NT2/D1 (cell line): Measurements from ENCODE around the gene CYP11A1.

Experiments used
- DNase-seq: peaks from one replicate; pipeline ENCODE4 v3.0.0-alpha.2; 2011; ENCODE audit warnings: low read depth, low spot score
- H3K27me3 ChIP-seq: 2 replicates; pipeline ENCODE4 v1.6.0; 2011; ENCODE audit warnings: mild to moderate bottlenecking; ENCODE audit not compliant: insufficient read length, insufficient read depth
- H3K36me3 ChIP-seq: 2 replicates; pipeline ENCODE4 v1.6.1; 2011; ENCODE audit warnings: mild to moderate bottlenecking, low read length, mixed read lengths; ENCODE audit not compliant: insufficient read depth, insufficient read length
- H3K4me1 ChIP-seq: 2 replicates; pipeline ENCODE4 v1.5.1; 2011; ENCODE audit not compliant: insufficient read depth, insufficient read length
- H3K4me3 ChIP-seq: 2 replicates; pipeline ENCODE4 v1.5.1; 2011; ENCODE audit warnings: low read depth; ENCODE audit not compliant: insufficient read length
- H3K9ac ChIP-seq: 2 replicates; pipeline ENCODE4 v1.6.0; 2011; ENCODE audit warnings: low read depth; ENCODE audit not compliant: insufficient read length
- H3K9me3 ChIP-seq: 2 replicates; pipeline ENCODE4 v1.5.1; 2011; ENCODE audit warnings: mild to moderate bottlenecking, low read length; ENCODE audit not compliant: insufficient read depth
- SUZ12 ChIP-seq: IDR thresholded peaks from 2 replicates; pipeline ENCODE4 v1.6.1; 2011; ENCODE audit not compliant: insufficient read length, insufficient read depth; ENCODE audit errors: extremely low read depth
- YY1 ChIP-seq: IDR thresholded peaks from 2 replicates; pipeline ENCODE4 v1.6.1; 2011; ENCODE audit not compliant: insufficient read length, insufficient read depth
- ZNF274 ChIP-seq: IDR thresholded peaks from 2 replicates; pipeline ENCODE4 v1.6.1; 2011; ENCODE audit warnings: mild to moderate bottlenecking, low read depth, low read length

Gene CYP11A1

DNA sequence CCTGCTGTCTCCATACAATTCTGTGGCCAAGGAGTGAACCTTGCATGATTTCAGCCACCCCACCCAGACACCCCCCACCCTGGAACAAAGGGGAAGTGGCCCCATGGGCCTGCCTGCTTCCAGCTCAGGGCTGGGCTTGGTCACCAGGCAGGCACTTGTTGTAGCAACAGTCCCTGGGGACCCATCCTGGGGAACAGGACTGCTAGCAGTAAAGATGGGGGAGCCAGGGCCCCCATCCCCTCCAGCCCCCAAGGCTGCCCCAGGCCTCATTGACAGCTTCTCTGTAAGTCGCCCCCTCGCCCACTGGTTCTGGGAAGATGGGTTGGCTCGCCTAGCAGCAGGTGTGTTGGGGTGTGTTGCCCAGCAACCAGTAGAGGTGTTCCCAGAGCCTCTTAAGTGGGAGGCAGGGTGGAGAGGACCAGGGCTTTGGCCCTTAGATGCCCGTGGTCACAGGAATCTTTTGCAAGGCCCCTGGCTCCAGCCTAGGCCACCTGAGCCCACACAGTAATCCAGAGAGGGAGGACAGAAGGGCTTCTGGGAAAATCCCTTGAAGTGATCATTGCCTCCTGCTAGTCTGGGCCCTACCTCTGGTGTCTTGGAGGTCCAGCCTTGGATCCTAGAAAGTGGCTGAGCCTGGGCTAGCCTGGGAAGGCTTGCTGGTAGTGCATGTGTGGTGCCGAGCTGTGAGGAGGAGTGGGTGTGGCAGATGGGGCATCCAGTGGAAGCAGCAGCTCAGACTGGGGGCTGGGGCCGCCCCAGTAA is 48.9 kb downstream of the CYP11A1 start:
- DNase-seq = no peak
- peaks cover 36% of the 10 kb centered on the region for H3K4me1 ChIP-seq
- H3K27me3 ChIP-seq = no peaks in the 10 kb centered on the region
- no peak for TF ChIP-seq YY1
- TF ChIP-seq SUZ12 = no peak
- no peak for TF ChIP-seq ZNF274
- H3K4me3 ChIP-seq = no peak overlapping the region
- no peaks in the 10 kb centered on the region for H3K36me3 ChIP-seq
- peak overlapping the region; percentile 26 for H3K9ac ChIP-seq
- H3K9me3 ChIP-seq = no peaks in the 10 kb centered on the region

DNA sequence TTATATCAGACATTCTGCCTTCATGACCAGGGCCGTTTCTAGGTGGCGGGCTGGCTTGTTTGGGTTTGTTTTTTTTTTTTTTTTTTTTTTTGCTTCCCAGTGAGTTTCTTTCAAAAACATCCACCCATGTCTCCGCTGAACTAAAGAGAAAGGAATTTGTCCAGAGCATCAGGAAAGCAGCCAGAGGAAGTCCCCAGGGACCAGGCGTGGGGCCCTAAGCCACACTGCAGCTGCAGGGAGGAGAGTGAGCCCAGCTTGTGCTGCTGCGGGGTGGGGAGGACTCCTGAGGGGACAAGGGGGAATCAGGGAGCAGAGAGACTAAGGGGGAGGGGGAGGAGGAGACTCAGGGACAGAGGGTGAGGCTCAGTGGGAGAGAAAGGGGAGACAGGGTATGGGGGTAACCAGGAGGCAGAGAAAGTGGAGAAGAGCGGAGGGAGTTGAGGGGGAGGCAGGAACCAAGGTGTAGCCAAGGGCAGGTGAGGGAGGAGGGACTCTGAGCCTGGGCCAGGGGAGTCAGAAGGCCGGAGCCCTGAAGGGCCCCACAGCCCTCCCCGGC is 49.5 kb downstream of the CYP11A1 start:
- Histone ChIP-seq H3K9ac (peak overlapping the region; percentile 42), H3K36me3 (no peaks in the 10 kb centered on the region), H3K27me3 (no peaks in the 10 kb centered on the region), H3K4me3 (no peak overlapping the region), H3K4me1 (peaks cover 36% of the 10 kb centered on the region), H3K9me3 (no peaks in the 10 kb centered on the region)
- DNase-seq = no peak
- TF ChIP-seq SUZ12 (no peak), YY1 (no peak), ZNF274 (no peak)

DNA sequence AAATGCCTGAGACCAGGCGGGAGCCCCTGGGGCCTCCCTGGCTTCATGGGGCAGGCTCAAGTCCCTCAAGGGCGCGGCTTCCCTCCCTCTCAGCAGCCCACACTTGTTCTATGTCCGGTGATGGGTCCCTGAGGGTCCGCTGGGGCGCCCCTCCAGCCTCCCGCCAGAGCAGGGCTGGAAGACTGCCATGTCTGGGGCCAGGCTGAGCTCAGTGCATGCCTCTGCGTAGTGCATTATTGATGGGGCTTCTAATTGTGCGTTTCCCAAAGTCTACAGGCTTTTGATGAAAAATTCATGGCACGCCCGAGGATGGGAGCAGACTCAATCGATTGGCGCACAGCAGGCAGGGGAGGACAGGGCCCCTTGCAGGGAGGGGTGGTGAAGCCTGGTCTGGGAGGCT is 51.3 kb downstream of the CYP11A1 start:
- peaks cover 42% of the 10 kb centered on the region for H3K4me1 ChIP-seq
- no peak overlapping the region for H3K4me3 ChIP-seq
- no peak for DNase-seq
- TF ChIP-seq SUZ12 = no peak
- TF ChIP-seq ZNF274 = no peak
- TF ChIP-seq YY1 = no peak
- peaks cover 3% of the 10 kb centered on the region for H3K27me3 ChIP-seq
- H3K9me3 ChIP-seq = no peaks in the 10 kb centered on the region
- no peaks in the 10 kb centered on the region for H3K36me3 ChIP-seq
- no peak overlapping the region for H3K9ac ChIP-seq

DNA sequence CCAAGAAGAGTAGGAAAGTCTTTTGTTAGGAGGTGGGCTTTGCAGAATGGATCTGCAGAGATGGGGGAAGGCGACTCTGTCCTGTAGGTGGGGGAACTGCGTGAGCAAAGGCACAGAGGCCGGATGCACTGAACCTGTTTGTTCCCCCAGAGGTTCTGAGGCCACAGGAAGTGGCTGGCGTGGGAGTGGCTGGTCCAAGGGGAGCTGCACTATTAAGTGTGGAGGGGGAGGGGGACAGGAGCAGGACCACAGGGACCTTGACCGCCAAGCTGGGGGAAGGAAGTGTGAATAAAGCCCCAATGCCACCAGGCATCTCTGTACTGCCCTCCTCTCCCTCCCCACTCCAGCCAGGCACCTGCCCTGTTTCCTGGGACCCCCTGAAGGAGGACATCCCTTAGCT is 51.8 kb downstream of the CYP11A1 start:
- Histone ChIP-seq H3K4me3 (no peak overlapping the region), H3K36me3 (no peaks in the 10 kb centered on the region), H3K9ac (no peak overlapping the region), H3K4me1 (peaks cover 39% of the 10 kb centered on the region), H3K9me3 (no peaks in the 10 kb centered on the region), H3K27me3 (peaks cover 6% of the 10 kb centered on the region)
- TF ChIP-seq YY1 (no peak), SUZ12 (no peak), ZNF274 (no peak)
- no peak for DNase-seq

DNA sequence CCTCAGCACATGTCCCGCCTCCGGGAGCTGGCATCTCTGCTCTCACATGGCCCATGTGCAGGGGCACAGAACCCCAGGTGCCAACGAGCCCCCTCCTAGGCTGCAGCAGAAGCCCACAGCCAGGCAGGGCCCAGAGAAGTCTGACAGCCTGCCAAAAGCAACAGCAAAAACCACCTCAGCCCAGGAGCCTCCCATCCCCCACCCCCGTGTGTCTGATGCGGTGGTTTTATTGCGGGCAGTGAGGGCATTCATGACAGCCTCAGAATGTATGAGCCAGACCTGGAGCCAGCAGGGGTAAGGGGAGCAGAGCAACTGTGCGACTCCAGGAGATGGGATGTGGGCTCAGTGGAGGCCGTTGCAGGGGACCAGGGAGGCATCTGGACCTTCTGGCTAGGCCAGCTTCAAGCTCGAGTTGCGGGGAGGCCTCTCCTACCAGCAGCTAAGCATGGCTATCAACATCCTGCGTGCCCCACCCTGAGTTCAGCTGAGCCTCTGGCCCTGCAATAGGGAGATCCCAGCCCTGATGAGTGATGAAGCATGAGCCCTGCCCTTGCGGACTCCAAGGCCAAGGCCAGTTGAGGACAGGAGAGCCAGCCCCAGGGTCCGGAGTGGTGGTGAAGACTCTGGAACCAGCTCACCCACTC is 52.5 kb downstream of the CYP11A1 start:
- Histone ChIP-seq H3K4me3 (no peak overlapping the region), H3K9me3 (no peaks in the 10 kb centered on the region), H3K36me3 (no peaks in the 10 kb centered on the region), H3K9ac (no peak overlapping the region), H3K4me1 (peaks cover 32% of the 10 kb centered on the region), H3K27me3 (peaks cover 6% of the 10 kb centered on the region)
- DNase-seq = no peak
- TF ChIP-seq SUZ12 (no peak), YY1 (no peak)

DNA sequence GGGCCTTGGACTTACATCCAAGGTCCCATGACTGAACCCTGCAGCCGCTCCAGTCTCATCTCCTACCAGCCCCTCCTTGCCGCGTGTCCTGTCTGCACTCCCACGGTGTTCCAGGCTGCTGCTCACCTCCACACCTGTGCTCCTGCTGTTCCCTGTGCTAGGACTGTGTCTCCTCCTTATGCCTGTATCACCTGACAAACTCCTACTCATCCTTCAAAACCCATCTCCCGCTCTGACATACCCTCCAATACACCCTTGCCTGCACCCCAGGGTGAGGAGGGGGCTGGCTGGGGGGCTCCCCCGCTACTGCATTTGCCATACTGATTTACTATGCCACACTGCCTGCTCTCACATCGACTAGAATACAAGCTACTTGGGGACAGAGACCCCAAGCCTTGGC is 53.6 kb downstream of the CYP11A1 start:
- Histone ChIP-seq H3K27me3 (peaks cover 11% of the 10 kb centered on the region), H3K9me3 (no peaks in the 10 kb centered on the region), H3K9ac (no peak overlapping the region), H3K4me3 (no peak overlapping the region), H3K36me3 (no peaks in the 10 kb centered on the region), H3K4me1 (peaks cover 27% of the 10 kb centered on the region)
- TF ChIP-seq SUZ12 = no peak
- no peak for TF ChIP-seq ZNF274
- no peak for TF ChIP-seq YY1
- no peak for DNase-seq

DNA sequence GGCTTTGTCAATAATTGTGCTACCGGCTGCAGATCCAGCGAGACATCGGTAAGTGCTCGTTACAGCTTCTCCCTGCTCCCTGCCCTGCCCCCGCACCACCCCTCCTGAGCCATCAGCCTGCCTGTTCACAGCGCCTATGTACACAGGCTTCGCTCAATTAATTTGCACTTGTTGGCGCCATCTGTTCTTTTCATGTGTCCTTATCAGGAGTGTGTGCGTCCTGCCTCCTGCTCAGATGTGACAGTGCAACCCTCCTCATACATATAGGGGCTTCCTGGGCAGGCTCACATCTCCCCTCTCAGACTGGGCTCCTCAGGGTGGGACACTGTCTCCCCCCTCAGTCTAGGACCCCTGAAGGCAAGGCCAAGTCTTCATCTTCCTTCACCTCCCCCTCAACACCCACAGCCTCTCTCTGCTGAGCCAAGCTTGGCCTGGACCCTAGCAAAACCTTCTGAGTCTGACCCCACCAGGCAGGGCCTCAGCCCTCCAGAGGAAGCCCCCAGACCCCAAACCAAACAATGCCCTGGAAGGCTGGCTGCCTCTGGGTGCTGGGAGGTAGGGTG is 54.9 kb downstream of the CYP11A1 start:
- Histone ChIP-seq H3K27me3 (peaks cover 11% of the 10 kb centered on the region), H3K9me3 (no peaks in the 10 kb centered on the region), H3K36me3 (no peaks in the 10 kb centered on the region), H3K4me1 (peaks cover 24% of the 10 kb centered on the region), H3K4me3 (no peak overlapping the region), H3K9ac (no peak overlapping the region)
- TF ChIP-seq ZNF274 (no peak), SUZ12 (no peak), YY1 (no peak)
- DNase-seq = no peak
